HepG2 (cell line): Measurements from ENCODE around the gene CTF1.

Experiments
- TF ChIP-seq, protein P1 (sequence below): sonication (generic); formaldehyde crosslinking; IDR thresholded peaks from 2 replicates; pipeline ENCODE4 v1.8.0; 2022; ENCODE audit warnings: mild to moderate bottlenecking, missing genetic modification reagents, moderate library complexity
- TF ChIP-seq, protein P2 (sequence below): sonication (generic); formaldehyde crosslinking; IDR thresholded peaks from 2 replicates; pipeline ENCODE4 v1.5.0; 2020; ENCODE audit warnings: mild to moderate bottlenecking, missing genetic modification reagents, moderate library complexity

DNA sequence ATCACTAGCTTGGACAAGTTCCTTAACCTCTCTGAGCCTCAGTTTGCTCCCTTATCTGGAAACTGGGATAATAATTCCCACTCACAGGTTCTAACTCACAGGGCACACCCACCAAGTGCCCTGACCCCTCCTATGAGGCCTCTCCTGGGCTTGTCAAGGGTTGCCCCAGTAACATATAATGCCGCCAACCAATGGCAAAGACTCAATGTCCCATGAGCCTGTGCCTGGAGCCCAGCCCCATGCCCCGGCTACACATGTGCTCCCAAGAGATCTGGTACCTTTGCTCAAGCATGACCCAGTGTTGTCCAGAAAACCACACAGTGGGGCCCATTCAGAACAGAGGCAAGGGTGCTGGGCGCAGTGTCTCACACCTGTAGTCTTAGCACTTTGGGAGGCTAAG, 18.4 kb downstream of the CTF1 start:
- TF ChIP-seq, protein P1, sequence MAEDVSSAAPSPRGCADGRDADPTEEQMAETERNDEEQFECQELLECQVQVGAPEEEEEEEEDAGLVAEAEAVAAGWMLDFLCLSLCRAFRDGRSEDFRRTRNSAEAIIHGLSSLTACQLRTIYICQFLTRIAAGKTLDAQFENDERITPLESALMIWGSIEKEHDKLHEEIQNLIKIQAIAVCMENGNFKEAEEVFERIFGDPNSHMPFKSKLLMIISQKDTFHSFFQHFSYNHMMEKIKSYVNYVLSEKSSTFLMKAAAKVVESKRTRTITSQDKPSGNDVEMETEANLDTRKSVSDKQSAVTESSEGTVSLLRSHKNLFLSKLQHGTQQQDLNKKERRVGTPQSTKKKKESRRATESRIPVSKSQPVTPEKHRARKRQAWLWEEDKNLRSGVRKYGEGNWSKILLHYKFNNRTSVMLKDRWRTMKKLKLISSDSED (CRISPR knock-in tag) = no peak
- TF ChIP-seq, protein P2, sequence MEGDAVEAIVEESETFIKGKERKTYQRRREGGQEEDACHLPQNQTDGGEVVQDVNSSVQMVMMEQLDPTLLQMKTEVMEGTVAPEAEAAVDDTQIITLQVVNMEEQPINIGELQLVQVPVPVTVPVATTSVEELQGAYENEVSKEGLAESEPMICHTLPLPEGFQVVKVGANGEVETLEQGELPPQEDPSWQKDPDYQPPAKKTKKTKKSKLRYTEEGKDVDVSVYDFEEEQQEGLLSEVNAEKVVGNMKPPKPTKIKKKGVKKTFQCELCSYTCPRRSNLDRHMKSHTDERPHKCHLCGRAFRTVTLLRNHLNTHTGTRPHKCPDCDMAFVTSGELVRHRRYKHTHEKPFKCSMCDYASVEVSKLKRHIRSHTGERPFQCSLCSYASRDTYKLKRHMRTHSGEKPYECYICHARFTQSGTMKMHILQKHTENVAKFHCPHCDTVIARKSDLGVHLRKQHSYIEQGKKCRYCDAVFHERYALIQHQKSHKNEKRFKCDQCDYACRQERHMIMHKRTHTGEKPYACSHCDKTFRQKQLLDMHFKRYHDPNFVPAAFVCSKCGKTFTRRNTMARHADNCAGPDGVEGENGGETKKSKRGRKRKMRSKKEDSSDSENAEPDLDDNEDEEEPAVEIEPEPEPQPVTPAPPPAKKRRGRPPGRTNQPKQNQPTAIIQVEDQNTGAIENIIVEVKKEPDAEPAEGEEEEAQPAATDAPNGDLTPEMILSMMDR (CRISPR knock-in tag) = no peak
